ENCODE data around the gene PNPLA6.
"Not testable (repeated sequence)": the region's sequence is repeated elsewhere in the genome, so short reads cannot be mapped to it uniquely, and the experiment has no call there.

Gene PNPLA6

GRCh38 chr19:7529610-7530490, 5.7 kb upstream of the PNPLA6 start:
- in situ Hi-C loops (cut with MboI; ENCODE audit: low sequenced_read_pairs), result no loop called here

- in situ Hi-C loops (cut with MboI; ENCODE audit: low sequenced_read_pairs), result no loop called here
Measured at GRCh38 chr19:7533281-7533885, 2.1 kb upstream of the PNPLA6 start.

GRCh38 chr19:7533925-7534480, 1.5 kb upstream of the PNPLA6 start:
- in situ Hi-C loops (cut with MboI; ENCODE audit: low sequenced_read_pairs), result no loop called here

- in situ Hi-C loops (cut with MboI; ENCODE audit: low sequenced_read_pairs), result no loop called here
Measured at GRCh38 chr19:7534531-7535046, 928 bp upstream of the PNPLA6 start.

- in situ Hi-C loops (cut with MboI; ENCODE audit: low sequenced_read_pairs), result no loop called here
Measured at GRCh38 chr19:7535998-7536695, 630 bp downstream of the PNPLA6 start.

- in situ Hi-C loops (cut with MboI; ENCODE audit: low sequenced_read_pairs), result not testable (repeated sequence)
Measured at GRCh38 chr19:7538990-7539389, 3.5 kb downstream of the PNPLA6 start.

- in situ Hi-C loops (cut with MboI; ENCODE audit: low sequenced_read_pairs), result no loop called here
Measured at GRCh38 chr19:7539827-7540425, 4.4 kb downstream of the PNPLA6 start.

GRCh38 chr19:7540761-7541474, 5.4 kb downstream of the PNPLA6 start:
- in situ Hi-C loops (cut with MboI; ENCODE audit: low sequenced_read_pairs), result no loop called here

- in situ Hi-C loops (cut with MboI; ENCODE audit: low sequenced_read_pairs), result no loop called here
Measured at GRCh38 chr19:7541475-7541824, 5.9 kb downstream of the PNPLA6 start.

- in situ Hi-C loops (cut with MboI; ENCODE audit: low sequenced_read_pairs), result no loop called here
Measured at GRCh38 chr19:7541828-7542443, 6.4 kb downstream of the PNPLA6 start.

- in situ Hi-C loops (cut with MboI; ENCODE audit: low sequenced_read_pairs), result no loop called here
Measured at GRCh38 chr19:7542556-7543348, 7.2 kb downstream of the PNPLA6 start.

GRCh38 chr19:7544626-7545025, 9.1 kb downstream of the PNPLA6 start:
- in situ Hi-C loops (cut with MboI; ENCODE audit: low sequenced_read_pairs), result no loop called here

- in situ Hi-C loops (cut with MboI; ENCODE audit: low sequenced_read_pairs), result no loop called here
Measured at GRCh38 chr19:7545300-7545699, 9.8 kb downstream of the PNPLA6 start.

- in situ Hi-C loops (cut with MboI; ENCODE audit: low sequenced_read_pairs), result no loop called here
Measured at GRCh38 chr19:7545904-7546303, 10.4 kb downstream of the PNPLA6 start.

GRCh38 chr19:7547159-7547558, 11.6 kb downstream of the PNPLA6 start:
- in situ Hi-C loops (cut with MboI; ENCODE audit: low sequenced_read_pairs), result no loop called here

- in situ Hi-C loops (cut with MboI; ENCODE audit: low sequenced_read_pairs), result no loop called here
Measured at GRCh38 chr19:7549429-7550148, 14.1 kb downstream of the PNPLA6 start.

- in situ Hi-C loops (cut with MboI; ENCODE audit: low sequenced_read_pairs), result no loop called here
Measured at GRCh38 chr19:7550169-7550770, 14.8 kb downstream of the PNPLA6 start.

Measured in HL-60/S4 treated with phorbol 12-myristate 13-acetate at 8.2 ng/mL for 4 days and 3 days (cell line).